ENCODE data around the gene PCDH9. TPM values are rescaled to one million over a fixed set of nuclear protein-coding genes. Genes with fewer than 3 reads are reported as not detected.

Gene PCDH9
- total RNA-seq, 1 experiment from 2014 or later, result 0.11 TPM

GRCh38 chr13:66842766-66843165 is 387.4 kb downstream of the PCDH9 start:
- TF ChIP-seq, protein P1, sequence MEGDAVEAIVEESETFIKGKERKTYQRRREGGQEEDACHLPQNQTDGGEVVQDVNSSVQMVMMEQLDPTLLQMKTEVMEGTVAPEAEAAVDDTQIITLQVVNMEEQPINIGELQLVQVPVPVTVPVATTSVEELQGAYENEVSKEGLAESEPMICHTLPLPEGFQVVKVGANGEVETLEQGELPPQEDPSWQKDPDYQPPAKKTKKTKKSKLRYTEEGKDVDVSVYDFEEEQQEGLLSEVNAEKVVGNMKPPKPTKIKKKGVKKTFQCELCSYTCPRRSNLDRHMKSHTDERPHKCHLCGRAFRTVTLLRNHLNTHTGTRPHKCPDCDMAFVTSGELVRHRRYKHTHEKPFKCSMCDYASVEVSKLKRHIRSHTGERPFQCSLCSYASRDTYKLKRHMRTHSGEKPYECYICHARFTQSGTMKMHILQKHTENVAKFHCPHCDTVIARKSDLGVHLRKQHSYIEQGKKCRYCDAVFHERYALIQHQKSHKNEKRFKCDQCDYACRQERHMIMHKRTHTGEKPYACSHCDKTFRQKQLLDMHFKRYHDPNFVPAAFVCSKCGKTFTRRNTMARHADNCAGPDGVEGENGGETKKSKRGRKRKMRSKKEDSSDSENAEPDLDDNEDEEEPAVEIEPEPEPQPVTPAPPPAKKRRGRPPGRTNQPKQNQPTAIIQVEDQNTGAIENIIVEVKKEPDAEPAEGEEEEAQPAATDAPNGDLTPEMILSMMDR (IDR thresholded peaks at IDR 0.05; ENCODE audit: insufficient read depth in 1 of 2, low read depth in 1 of 2, low read length in 1 of 2, severe bottlenecking in 1 of 2, unreplicated experiment in 1 of 2), result no peak
- Mint-ChIP-seq H3K27ac (ENCODE audit: unreplicated experiment) (no peak overlapping the region), H3K9me3 (ENCODE audit: unreplicated experiment) (no peaks in the 10 kb centered on the region), H3K36me3 (ENCODE audit: insufficient read depth, unreplicated experiment) (no peaks in the 10 kb centered on the region), H3K27me3 (ENCODE audit: insufficient read depth, unreplicated experiment) (peaks cover 8% of the 10 kb centered on the region), H3K4me1 (ENCODE audit: low read depth, unreplicated experiment) (no peaks in the 10 kb centered on the region), H3K4me3 (ENCODE audit: unreplicated experiment) (no peak overlapping the region)
- H3K4me3 ChIP-seq (ENCODE audit: low read depth, low read length), result no peak overlapping the region
- H3K4me1 ChIP-seq, result no peaks in the 10 kb centered on the region
- H3K27me3 ChIP-seq (replicated peaks; ENCODE audit: control insufficient read depth, insufficient read depth, low read length), result no peaks in the 10 kb centered on the region
- no peaks in the 10 kb centered on the region for H3K9me3 ChIP-seq
- H3K36me3 ChIP-seq (ENCODE audit: control insufficient read depth, insufficient read depth, low read length), result no peaks in the 10 kb centered on the region
- DNase-seq, result no peak
- POLR2A ChIA-PET, result no interaction called here
- CTCF ChIA-PET, result no interaction called here
- BruUV-seq (replicated peaks), result no TSS peak
- intact Hi-C loops (cut with micrococcal nuclease; ENCODE audit: unreplicated experiment), result no loop called here

GRCh38 chr13:66840621-66841020 is 389.5 kb downstream of the PCDH9 start:
- BruUV-seq (replicated peaks), result no TSS peak
- TF ChIP-seq, protein P1 (IDR thresholded peaks at IDR 0.05; ENCODE audit: insufficient read depth in 1 of 2, low read depth in 1 of 2, low read length in 1 of 2, severe bottlenecking in 1 of 2, unreplicated experiment in 1 of 2), result no peak

GRCh38 chr13:66837246-66837645 is 392.9 kb downstream of the PCDH9 start:
- ChIA-PET CTCF (no interaction called here), POLR2A (no interaction called here)
- H3K9me3 ChIP-seq, result no peaks in the 10 kb centered on the region
- no TSS peak for BruUV-seq (replicated peaks)
- H3K36me3 ChIP-seq (ENCODE audit: control insufficient read depth, insufficient read depth, low read length), result no peaks in the 10 kb centered on the region
- no peaks in the 10 kb centered on the region for H3K4me1 ChIP-seq
- no peaks in the 10 kb centered on the region for H3K4me1 Mint-ChIP-seq (ENCODE audit: low read depth, unreplicated experiment)
- H3K36me3 Mint-ChIP-seq (ENCODE audit: insufficient read depth, unreplicated experiment), result no peaks in the 10 kb centered on the region
- no peak for DNase-seq
- intact Hi-C loops (cut with micrococcal nuclease; ENCODE audit: unreplicated experiment), result no loop called here
- H3K9me3 Mint-ChIP-seq (ENCODE audit: unreplicated experiment), result no peaks in the 10 kb centered on the region
- no peak overlapping the region for H3K27ac Mint-ChIP-seq (ENCODE audit: unreplicated experiment)
- no peaks in the 10 kb centered on the region for H3K27me3 ChIP-seq (replicated peaks; ENCODE audit: control insufficient read depth, insufficient read depth, low read length)
- no peak overlapping the region for H3K4me3 Mint-ChIP-seq (ENCODE audit: unreplicated experiment)
- TF ChIP-seq, protein P1 (IDR thresholded peaks at IDR 0.05; ENCODE audit: insufficient read depth in 1 of 2, low read depth in 1 of 2, low read length in 1 of 2, severe bottlenecking in 1 of 2, unreplicated experiment in 1 of 2), result no peak
- H3K27me3 Mint-ChIP-seq (ENCODE audit: insufficient read depth, unreplicated experiment), result peaks cover 18% of the 10 kb centered on the region
- no peak overlapping the region for H3K4me3 ChIP-seq (ENCODE audit: low read depth, low read length)

More at GRCh38 chr13:66840621-66841020, 389.5 kb downstream of the PCDH9 start:
- Histone ChIP-seq H3K36me3 (ENCODE audit: control insufficient read depth, insufficient read depth, low read length) (no peaks in the 10 kb centered on the region), H3K27me3 (replicated peaks; ENCODE audit: control insufficient read depth, insufficient read depth, low read length) (no peaks in the 10 kb centered on the region), H3K4me3 (ENCODE audit: low read depth, low read length) (no peak overlapping the region), H3K9me3 (no peaks in the 10 kb centered on the region), H3K4me1 (no peaks in the 10 kb centered on the region)
- ChIA-PET POLR2A (no interaction called here), CTCF (no interaction called here)
- intact Hi-C loops (cut with micrococcal nuclease; ENCODE audit: unreplicated experiment), result no loop called here
- no peaks in the 10 kb centered on the region for H3K9me3 Mint-ChIP-seq (ENCODE audit: unreplicated experiment)
- H3K27ac Mint-ChIP-seq (ENCODE audit: unreplicated experiment), result no peak overlapping the region
- no peaks in the 10 kb centered on the region for H3K36me3 Mint-ChIP-seq (ENCODE audit: insufficient read depth, unreplicated experiment)
- peaks cover 16% of the 10 kb centered on the region for H3K27me3 Mint-ChIP-seq (ENCODE audit: insufficient read depth, unreplicated experiment)
- no peaks in the 10 kb centered on the region for H3K4me1 Mint-ChIP-seq (ENCODE audit: low read depth, unreplicated experiment)
- no peak overlapping the region for H3K4me3 Mint-ChIP-seq (ENCODE audit: unreplicated experiment)
- no peak for DNase-seq

Measured in Caco-2 (cell line).